HepG2 (cell line): ENCODE data around the gene CAMK1D. TPM values are rescaled to one million over a fixed set of nuclear protein-coding genes. Genes with fewer than 3 reads are reported as not detected.

Source experiments
- ATAC-seq: fragments of 200-7000 bp; cut with Tn5 transposase; 3 replicates; pipeline ENCODE4 v1.9.1; 2020; ENCODE audit warnings: mild to moderate bottlenecking, moderate library complexity
- BruUV-seq: library from RNA; stranded (reverse); fragments of 400-500 nt; replicated peaks from 2 replicates; lab custom pipeline; 2021; lab: Mats Ljungman, UMichigan
- CTCF ChIA-PET: fragments of 300-600 bp; formaldehyde crosslinking; extraction: SDS; loops from one replicate; lab custom pipeline; 2021; ENCODE audit warnings: low total read pairs, inconsistent platforms, low intra/inter-chr PET ratio; lab: Yijun Ruan, JAX
- POLR2A ChIA-PET: fragments of 350-600 bp; sonication (Branson Sonifier 250); formaldehyde crosslinking; loops from one replicate; lab custom pipeline; 2020; ENCODE audit warnings: antibody characterized with exemption, inconsistent platforms; lab: Yijun Ruan, JAX
- DNase-seq: peaks from one replicate; pipeline ENCODE4 v3.0.0-alpha.2; 2015; ENCODE audit warnings: low spot score
- FAIRE-seq: peaks from 3 replicates; lab custom pipeline; 2011; peaks lifted over from hg19 to GRCh38; lab: Jason Lieb, UNC
- H2AFZ ChIP-seq: one replicate; pipeline ENCODE4 v1.6.1; 2011; ENCODE audit warnings: low read length, inconsistent platforms
- H3K27ac ChIP-seq: fragments of 300-600 bp; 3 replicates; pipeline ENCODE4 v1.8.0; 2011; ENCODE audit warnings: mixed run types, mild to moderate bottlenecking, mixed read lengths, low read length, inconsistent platforms; ENCODE audit not compliant: insufficient read depth; ENCODE audit errors: extremely low read length
- H3K27me3 ChIP-seq, 2 experiments: fragments of 200-600 bp in 1 of 2; 2 replicates in 1 of 2; 3 replicates in 1 of 2; pipeline versions ENCODE4 v1.6.0 to v1.8.0; 2011; ENCODE audit warnings: low read length in 2 of 2, mild to moderate bottlenecking in 2 of 2, moderate library complexity in 2 of 2, inconsistent platforms in 1 of 2; ENCODE audit not compliant: insufficient read depth in 2 of 2, control insufficient read depth in 1 of 2
- H3K36me3 ChIP-seq, 2 experiments: fragments of 200-600 bp in 1 of 2; replicated peaks in 1 of 2; 2 replicates in 1 of 2; 3 replicates in 1 of 2; pipeline versions ENCODE4 v1.5.1 to v1.8.0; 2011; ENCODE audit warnings: low read length in 2 of 2, inconsistent platforms in 1 of 2; ENCODE audit not compliant: insufficient read depth in 2 of 2, control insufficient read depth in 1 of 2
- H3K4me1 ChIP-seq: 2 replicates; pipeline ENCODE4 v1.5.1; 2012; ENCODE audit warnings: low read length, inconsistent platforms; ENCODE audit not compliant: insufficient read depth
- H3K4me2 ChIP-seq: 2 replicates; pipeline ENCODE4 v1.6.0; 2011; ENCODE audit warnings: low read depth, low read length, inconsistent platforms
- H3K4me3 ChIP-seq, 3 experiments: fragments of 200-600 bp in 1 of 3; sonication (generic), shearing (Covaris generic) in 1 of 3; replicated peaks in 1 of 3; 2 replicates each; pipeline ENCODE4 v1.5.1; 2011 to 2016; ENCODE audit warnings: low read length in 3 of 3, inconsistent platforms in 2 of 3, low read depth in 2 of 3, mild to moderate bottlenecking in 2 of 3, control low read depth in 1 of 3, mixed read lengths in 1 of 3; ENCODE audit not compliant: insufficient read depth in 1 of 3
- H3K79me2 ChIP-seq: one replicate; pipeline ENCODE4 v1.6.1; 2011; ENCODE audit warnings: low read length, inconsistent platforms; ENCODE audit not compliant: insufficient read depth
- H3K9ac ChIP-seq: 2 replicates; pipeline ENCODE4 v1.6.0; 2011; ENCODE audit warnings: mild to moderate bottlenecking, low read depth, low read length, inconsistent platforms; ENCODE audit not compliant: insufficient read depth
- H3K9me3 ChIP-seq: 2 replicates; pipeline ENCODE4 v1.5.1; 2012; ENCODE audit warnings: mild to moderate bottlenecking, low read length
- H4K20me1 ChIP-seq: 2 replicates; pipeline ENCODE4 v1.6.0; 2011; ENCODE audit warnings: inconsistent platforms, mild to moderate bottlenecking, low read length, moderate library complexity; ENCODE audit not compliant: insufficient read depth
- BRCA1 ChIP-seq: sonication (generic); formaldehyde crosslinking; IDR thresholded peaks from 2 replicates; pipeline ENCODE4 v1.4.0; 2020; ENCODE audit warnings: missing genetic modification reagents
- MAZ ChIP-seq, 2 experiments: sonication (generic) in 1 of 2; formaldehyde crosslinking in 1 of 2; IDR thresholded peaks; 2 replicates each; pipeline versions ENCODE4 v1.5.0 to v1.6.1; 2012 to 2020; ENCODE audit warnings: low read depth in 2 of 2, mild to moderate bottlenecking in 2 of 2, borderline replicate concordance in 1 of 2, improper control_type of control experiment in 1 of 2, low read length in 1 of 2, missing genetic modification reagents in 1 of 2, moderate library complexity in 1 of 2
- MEF2D ChIP-seq: sonication (generic); formaldehyde crosslinking; IDR thresholded peaks from 2 replicates; pipeline ENCODE4 v1.5.1; 2020; ENCODE audit warnings: mild to moderate bottlenecking, missing genetic modification reagents
- PPARG ChIP-seq: conservative IDR thresholded peaks from 2 replicates; pipeline ENCODE4 v1.6.1; 2016; ENCODE audit warnings: missing biosample characterization, missing genetic modification reagents
- ZFP1 ChIP-seq: IDR thresholded peaks from 2 replicates; pipeline ENCODE4 v1.6.1; 2016
- ZNF235 ChIP-seq: sonication (generic); formaldehyde crosslinking; IDR thresholded peaks from 2 replicates; pipeline ENCODE4 v1.8.1; 2023; ENCODE audit warnings: mild to moderate bottlenecking, missing genetic modification reagents, borderline replicate concordance
- ZNF878 ChIP-seq: sonication (generic); formaldehyde crosslinking; IDR thresholded peaks from 2 replicates; pipeline ENCODE4 v1.8.1; 2023; ENCODE audit warnings: mild to moderate bottlenecking, missing genetic modification reagents, moderate library complexity
- WGBS: methylation state at CpG from one replicate; pipeline ENCODE4 v1.1.6; 2017; ENCODE audit warnings: low lambda C conversion rate; 5-methylcytosine and 5-hydroxymethylcytosine counted together
- in situ Hi-C: cut with HindIII; loops from 2 replicates; pipeline ENCODE4 v1.10.0; 2017; ENCODE audit warnings: low pct_unique_long_range_greater_than_20kb; ENCODE audit not compliant: extremely low pct_ligation_motif_present
- intact Hi-C: fragments of 100-400 bp; cut with micrococcal nuclease; formaldehyde crosslinking; loops from one replicate; pipeline ENCODE4 v1.10.0; 2022; ENCODE audit not compliant: unreplicated experiment
- polyA plus RNA-seq, 8 experiments: library from polyadenylated mRNA; depleted of rRNA in 3 of 8; stranded (reverse) in 7 of 8; unstranded in 1 of 8; fragments of >200 nt; fragmentation: Illumina TruSeq in 4 of 8; extraction: Trizol in 4 of 8; gene quantifications; 2 replicates each; pipeline versions ENCODE4 v1.2.1 to v1.2.3, GENCODE V29; 2011 to 2016; ENCODE audit warnings: low read depth in 4 of 8, missing spikeins in 1 of 8, mixed read lengths in 1 of 8; ENCODE audit not compliant: insufficient read depth in 1 of 8
- total RNA-seq, 5 experiments: library from RNA; depleted of rRNA; stranded (reverse); fragments of >200 nt; fragmentation: Illumina TruSeq; extraction: Trizol; gene quantifications; 2 replicates each; pipeline ENCODE4 v1.2.3, GENCODE V29; 2016; ENCODE audit warnings: low read depth in 1 of 5
- TF ChIP-seq, protein P1 (sequence below): sonication (generic); formaldehyde crosslinking; IDR thresholded peaks from 2 replicates; pipeline ENCODE4 v1.5.0; 2020; ENCODE audit warnings: mild to moderate bottlenecking, missing genetic modification reagents
- TF ChIP-seq, protein P2 (sequence below): sonication (generic); formaldehyde crosslinking; IDR thresholded peaks from 2 replicates; pipeline ENCODE4 v1.5.0; 2020; ENCODE audit warnings: missing genetic modification reagents
- TF ChIP-seq, protein P3 (sequence below): sonication (generic); formaldehyde crosslinking; IDR thresholded peaks from 2 replicates; pipeline ENCODE4 v1.4.0; 2020; ENCODE audit warnings: mild to moderate bottlenecking, missing genetic modification reagents

CAMK1D gene
- total and polyA plus RNA-seq, 2 of the 13 experiments (the other 11 are each of a cell fraction or from before 2014, with no cell fraction given) = under 0.01 TPM; not detected in 1

DNA sequence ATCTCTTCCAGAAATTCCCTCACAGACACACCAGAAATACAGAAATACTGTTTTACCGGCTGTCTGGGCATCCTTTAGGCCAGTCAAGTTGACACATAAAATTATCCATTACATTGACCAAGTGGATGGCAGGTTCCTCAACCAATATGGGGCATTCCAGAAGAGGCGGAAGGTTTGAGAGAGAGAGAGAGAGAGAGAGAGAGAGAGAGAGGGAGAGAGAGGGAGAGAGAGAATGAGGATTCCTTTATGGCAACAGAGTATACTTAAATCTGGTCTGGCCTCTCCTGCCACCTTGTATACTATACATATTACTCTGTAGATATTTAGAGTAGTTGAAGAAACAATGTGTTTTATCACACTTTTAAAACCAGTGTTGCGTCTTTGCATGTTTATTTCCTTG is 214.1 kb downstream of the CAMK1D start:
- no peaks in the 10 kb centered on the region for H3K4me1 ChIP-seq
- POLR2A ChIA-PET = no interaction called here
- H3K4me2 ChIP-seq = no peak overlapping the region
- intact Hi-C loops = no loop called here
- H3K36me3 ChIP-seq = no peaks in the 10 kb centered on the region
- no peak overlapping the region for H3K27ac ChIP-seq
- H3K9me3 ChIP-seq = no peaks in the 10 kb centered on the region
- TF ChIP-seq, protein P1, sequence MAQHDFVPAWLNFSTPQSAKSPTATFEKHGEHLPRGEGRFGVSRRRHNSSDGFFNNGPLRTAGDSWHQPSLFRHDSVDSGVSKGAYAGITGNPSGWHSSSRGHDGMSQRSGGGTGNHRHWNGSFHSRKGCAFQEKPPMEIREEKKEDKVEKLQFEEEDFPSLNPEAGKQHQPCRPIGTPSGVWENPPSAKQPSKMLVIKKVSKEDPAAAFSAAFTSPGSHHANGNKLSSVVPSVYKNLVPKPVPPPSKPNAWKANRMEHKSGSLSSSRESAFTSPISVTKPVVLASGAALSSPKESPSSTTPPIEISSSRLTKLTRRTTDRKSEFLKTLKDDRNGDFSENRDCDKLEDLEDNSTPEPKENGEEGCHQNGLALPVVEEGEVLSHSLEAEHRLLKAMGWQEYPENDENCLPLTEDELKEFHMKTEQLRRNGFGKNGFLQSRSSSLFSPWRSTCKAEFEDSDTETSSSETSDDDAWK (CRISPR knock-in tag) = no peak
- no peak for TF ChIP-seq BRCA1 (CRISPR knock-in tag)
- TF ChIP-seq, protein P2, sequence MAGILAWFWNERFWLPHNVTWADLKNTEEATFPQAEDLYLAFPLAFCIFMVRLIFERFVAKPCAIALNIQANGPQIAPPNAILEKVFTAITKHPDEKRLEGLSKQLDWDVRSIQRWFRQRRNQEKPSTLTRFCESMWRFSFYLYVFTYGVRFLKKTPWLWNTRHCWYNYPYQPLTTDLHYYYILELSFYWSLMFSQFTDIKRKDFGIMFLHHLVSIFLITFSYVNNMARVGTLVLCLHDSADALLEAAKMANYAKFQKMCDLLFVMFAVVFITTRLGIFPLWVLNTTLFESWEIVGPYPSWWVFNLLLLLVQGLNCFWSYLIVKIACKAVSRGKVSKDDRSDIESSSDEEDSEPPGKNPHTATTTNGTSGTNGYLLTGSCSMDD (CRISPR knock-in tag) = no peak
- no peak for TF ChIP-seq PPARG (CRISPR knock-in tag)
- TF ChIP-seq, protein P3, sequence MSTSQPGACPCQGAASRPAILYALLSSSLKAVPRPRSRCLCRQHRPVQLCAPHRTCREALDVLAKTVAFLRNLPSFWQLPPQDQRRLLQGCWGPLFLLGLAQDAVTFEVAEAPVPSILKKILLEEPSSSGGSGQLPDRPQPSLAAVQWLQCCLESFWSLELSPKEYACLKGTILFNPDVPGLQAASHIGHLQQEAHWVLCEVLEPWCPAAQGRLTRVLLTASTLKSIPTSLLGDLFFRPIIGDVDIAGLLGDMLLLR (CRISPR knock-in tag) = no peak
- TF ChIP-seq ZNF878 = no peak
- no peak for TF ChIP-seq ZFP1 (CRISPR knock-in tag)
- no peak for TF ChIP-seq ZNF235 (CRISPR knock-in tag)
- TF ChIP-seq MAZ (IDR thresholded peaks at IDR 0.05; ENCODE audit: borderline replicate concordance, low read depth, low read length) = no peak
- no peak for TF ChIP-seq MAZ (CRISPR knock-in tag; IDR thresholded peaks at IDR 0.05; ENCODE audit: low read depth)
- no peak for TF ChIP-seq MEF2D (CRISPR knock-in tag)
- H3K4me3 ChIP-seq = no peak overlapping the region
- FAIRE-seq (no peak), DNase-seq (no peak), ATAC-seq (no peak)
- CTCF ChIA-PET = no interaction called here
- WGBS = 42% methylated on average over 3 of the region's 3 CpGs
- no TSS peak for BruUV-seq
- no peak overlapping the region for H2AFZ ChIP-seq
- H3K79me2 ChIP-seq = no peaks in the 10 kb centered on the region
- H4K20me1 ChIP-seq = no peaks in the 10 kb centered on the region
- H3K27me3 ChIP-seq = peaks cover 0 to 21% of the 10 kb centered on the region in 2 experiments; a peak in 1 of 5 replicates
- no peak overlapping the region for H3K9ac ChIP-seq
- in situ Hi-C loops = no loop called here
